ENCODE measurements around the gene PIAS4. TPM values are rescaled to one million over a fixed set of nuclear protein-coding genes. Genes with fewer than 3 reads are reported as not detected.

PIAS4 gene
- total and polyA plus RNA-seq, 8 donors: 6.6 to 93.6 (median 16.1) TPM

- H3K36me3 ChIP-seq: peaks cover 16 to 71% (median 56%) of the 10 kb centered on the region in 4 donors
- no peaks in the 10 kb centered on the region for H3K27me3 ChIP-seq
- TF ChIP-seq CTCF (IDR thresholded peaks at IDR 0.05): no peak
- TF ChIP-seq EP300 (IDR thresholded peaks at IDR 0.05): no peak
- TF ChIP-seq POLR2A (IDR thresholded peaks at IDR 0.05): no peak
- no peak for TF ChIP-seq POLR2AphosphoS5 (IDR thresholded peaks at IDR 0.05)
- peak overlapping the region in 1 of 5 donors; percentile 1 for H3K27ac ChIP-seq
- intact Hi-C loops (cut with DNase I; ENCODE audit: low total_unique reads): no loop called here
- H3K4me1 ChIP-seq: peaks cover 9 to 31% (median 16%) of the 10 kb centered on the region in 4 donors
- H3K9me3 ChIP-seq: no peaks in the 10 kb centered on the region
- DNase-seq: no peak
- H3K4me3 ChIP-seq: no peak overlapping the region
- WGBS, 5 donors: 82 to 87% (median 83%) methylated on average over 27 to 34 of the region's 34 CpGs
Measured at GRCh38 chr19:4023600-4024398, 16.3 kb downstream of the PIAS4 start.

- H3K9me3 ChIP-seq: no peaks in the 10 kb centered on the region
- no peak for DNase-seq
- TF ChIP-seq EP300 (IDR thresholded peaks at IDR 0.05) (no peak), POLR2AphosphoS5 (IDR thresholded peaks at IDR 0.05) (no peak), CTCF (IDR thresholded peaks at IDR 0.05) (no peak), POLR2A (IDR thresholded peaks at IDR 0.05) (no peak)
- WGBS, 5 donors: 62 to 75% (median 70%) methylated on average over 8 to 11 of the region's 11 CpGs
- no peaks in the 10 kb centered on the region for H3K27me3 ChIP-seq
- intact Hi-C loops (cut with DNase I; ENCODE audit: low total_unique reads): no loop called here
- H3K36me3 ChIP-seq: peaks cover 21 to 85% (median 70%) of the 10 kb centered on the region in 4 donors
- no peak overlapping the region for H3K4me3 ChIP-seq
- H3K27ac ChIP-seq: no peak overlapping the region
- peaks cover 0 to 17% (median 4%) of the 10 kb centered on the region in 4 donors for H3K4me1 ChIP-seq
Measured at GRCh38 chr19:4025317-4025716, 17.8 kb downstream of the PIAS4 start.

GRCh38 chr19:4027146-4027545, 19.6 kb downstream of the PIAS4 start:
- intact Hi-C loops (cut with DNase I; ENCODE audit: low total_unique reads): no loop called here

More at GRCh38 chr19:4027146-4027545, 19.6 kb downstream of the PIAS4 start:
- WGBS, 5 donors: 88 to 94% (median 91%) methylated on average over 16 of the region's 16 CpGs
- H3K4me1 ChIP-seq: peaks cover 0 to 10% (median 0%) of the 10 kb centered on the region in 4 donors
- no peak overlapping the region for H3K4me3 ChIP-seq
- DNase-seq: no peak
- peaks cover 30 to 89% (median 88%) of the 10 kb centered on the region in 4 donors for H3K36me3 ChIP-seq
- H3K27me3 ChIP-seq: no peaks in the 10 kb centered on the region
- TF ChIP-seq EP300 (IDR thresholded peaks at IDR 0.05): no peak
- no peak for TF ChIP-seq CTCF (IDR thresholded peaks at IDR 0.05)
- no peak for TF ChIP-seq POLR2AphosphoS5 (IDR thresholded peaks at IDR 0.05)
- no peak for TF ChIP-seq POLR2A (IDR thresholded peaks at IDR 0.05)
- H3K9me3 ChIP-seq: no peaks in the 10 kb centered on the region
- no peak overlapping the region for H3K27ac ChIP-seq
